Upper lobe of left lung (tissue), 4 donors: ENCODE data around the gene MYADML2.

Experiments
- POLR2A ChIP-seq, 4 donors: fragments of 450-650 bp; IDR thresholded peaks; one replicate each; pipeline ENCODE4 v1.5.1; 2016 to 2017; ENCODE audit warnings: antibody characterized with exemption in 4 of 4, mild to moderate bottlenecking in 2 of 4
- TF ChIP-seq, protein P1 (sequence below), 6 experiments: fragments of 450-650 bp in 4 of 6; fragments of 200-600 bp in 2 of 6; sonication (generic) in 2 of 6; IDR thresholded peaks; one replicate each; pipeline ENCODE4 v1.5.1; 2016 to 2019; ENCODE audit warnings: antibody characterized with exemption in 6 of 6

- TF ChIP-seq, protein P1, sequence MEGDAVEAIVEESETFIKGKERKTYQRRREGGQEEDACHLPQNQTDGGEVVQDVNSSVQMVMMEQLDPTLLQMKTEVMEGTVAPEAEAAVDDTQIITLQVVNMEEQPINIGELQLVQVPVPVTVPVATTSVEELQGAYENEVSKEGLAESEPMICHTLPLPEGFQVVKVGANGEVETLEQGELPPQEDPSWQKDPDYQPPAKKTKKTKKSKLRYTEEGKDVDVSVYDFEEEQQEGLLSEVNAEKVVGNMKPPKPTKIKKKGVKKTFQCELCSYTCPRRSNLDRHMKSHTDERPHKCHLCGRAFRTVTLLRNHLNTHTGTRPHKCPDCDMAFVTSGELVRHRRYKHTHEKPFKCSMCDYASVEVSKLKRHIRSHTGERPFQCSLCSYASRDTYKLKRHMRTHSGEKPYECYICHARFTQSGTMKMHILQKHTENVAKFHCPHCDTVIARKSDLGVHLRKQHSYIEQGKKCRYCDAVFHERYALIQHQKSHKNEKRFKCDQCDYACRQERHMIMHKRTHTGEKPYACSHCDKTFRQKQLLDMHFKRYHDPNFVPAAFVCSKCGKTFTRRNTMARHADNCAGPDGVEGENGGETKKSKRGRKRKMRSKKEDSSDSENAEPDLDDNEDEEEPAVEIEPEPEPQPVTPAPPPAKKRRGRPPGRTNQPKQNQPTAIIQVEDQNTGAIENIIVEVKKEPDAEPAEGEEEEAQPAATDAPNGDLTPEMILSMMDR (IDR thresholded peaks at IDR 0.05), result no peak
- TF ChIP-seq POLR2A (IDR thresholded peaks at IDR 0.05), result no peak
These were observed 46.9 kb upstream of the MYADML2 start for GRCh38 chr17:81993729-81994592.
